BLaER1 (cell line): ENCODE measurements around the gene MORF4L2.
A peak's percentile ranks its signal among the peaks of the same experiment; 100 is the strongest.
"Not testable (repeated sequence)": the region's sequence is repeated elsewhere in the genome, so short reads cannot be mapped to it uniquely, and the experiment has no call there.

Experiments used
- H3K27ac ChIP-seq: shearing (Covaris generic); formaldehyde crosslinking; 2 replicates; pipeline ENCODE4 v1.8.1; 2022
- H3K27me3 ChIP-seq: shearing (Covaris generic); formaldehyde crosslinking; 2 replicates; pipeline ENCODE4 v1.8.1; 2022
- H3K36me3 ChIP-seq: shearing (Covaris generic); formaldehyde crosslinking; 2 replicates; pipeline ENCODE4 v1.8.1; 2022
- H3K4me1 ChIP-seq: shearing (Covaris generic); formaldehyde crosslinking; 2 replicates; pipeline ENCODE4 v1.8.1; 2022
- H3K4me2 ChIP-seq: shearing (Covaris generic); formaldehyde crosslinking; 2 replicates; pipeline ENCODE4 v1.8.1; 2022
- H3K4me3 ChIP-seq: shearing (Covaris generic); formaldehyde crosslinking; 2 replicates; pipeline ENCODE4 v1.8.1; 2022
- H3K9ac ChIP-seq: shearing (Covaris generic); formaldehyde crosslinking; 2 replicates; pipeline ENCODE4 v1.8.1; 2022
- H3K9me3 ChIP-seq: shearing (Covaris generic); formaldehyde crosslinking; 2 replicates; pipeline ENCODE4 v1.8.1; 2022
- H4K20me1 ChIP-seq: shearing (Covaris generic); formaldehyde crosslinking; 2 replicates; pipeline ENCODE4 v1.8.1; 2022
- Cebpa-rat ChIP-seq: shearing (Covaris generic); IDR thresholded peaks from 2 replicates; pipeline ENCODE4 v1.8.1; 2022

Gene MORF4L2

DNA sequence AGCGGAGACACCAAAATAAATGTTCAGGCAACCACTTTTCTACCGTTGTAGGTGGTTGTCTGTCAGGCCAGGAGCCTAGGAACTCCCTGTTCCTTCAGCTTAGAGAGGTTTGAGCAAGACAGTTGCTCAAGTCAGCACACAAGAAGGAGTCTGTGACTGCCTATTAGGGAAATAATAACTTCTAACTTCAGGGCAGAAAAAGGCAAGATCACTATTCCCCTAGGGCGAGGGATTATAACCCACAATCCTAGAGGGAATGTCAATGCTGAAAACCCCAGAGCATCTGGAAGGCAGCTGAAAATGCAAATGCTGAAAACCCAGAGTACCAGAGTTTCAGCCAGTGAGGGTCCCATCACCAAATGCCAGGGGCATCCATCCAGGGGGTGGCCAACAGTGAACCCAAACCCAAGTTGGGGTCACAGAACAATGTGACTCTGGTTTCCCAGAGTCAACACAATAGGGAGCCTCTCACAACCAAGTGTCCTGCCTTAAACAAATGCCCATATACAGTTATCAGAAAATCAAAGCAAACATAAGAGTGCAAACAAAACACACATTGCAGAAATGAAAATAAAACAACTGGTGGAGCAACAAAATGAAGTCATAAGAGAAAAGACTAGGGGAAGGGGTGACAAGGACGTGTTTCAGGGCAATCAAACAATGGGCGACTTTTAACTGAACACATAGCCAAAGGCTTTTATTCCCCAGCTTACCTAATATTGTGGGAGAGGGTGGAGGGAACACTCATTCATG, 27.6 kb downstream of the MORF4L2 start:
- H3K4me3 ChIP-seq: no peak overlapping the region
- H3K4me1 ChIP-seq: peaks cover 5% of the 10 kb centered on the region; the same call in 1 of the 2 replicates
- H3K9me3 ChIP-seq: no peaks in the 10 kb centered on the region
- H3K27me3 ChIP-seq: no peaks in the 10 kb centered on the region
- H3K4me2 ChIP-seq: no peak overlapping the region
- H3K36me3 ChIP-seq: no peaks in the 10 kb centered on the region
- no peaks in the 10 kb centered on the region for H4K20me1 ChIP-seq
- H3K9ac ChIP-seq: no peak overlapping the region
- no peak overlapping the region for H3K27ac ChIP-seq
- TF ChIP-seq Cebpa-rat: no peak

DNA sequence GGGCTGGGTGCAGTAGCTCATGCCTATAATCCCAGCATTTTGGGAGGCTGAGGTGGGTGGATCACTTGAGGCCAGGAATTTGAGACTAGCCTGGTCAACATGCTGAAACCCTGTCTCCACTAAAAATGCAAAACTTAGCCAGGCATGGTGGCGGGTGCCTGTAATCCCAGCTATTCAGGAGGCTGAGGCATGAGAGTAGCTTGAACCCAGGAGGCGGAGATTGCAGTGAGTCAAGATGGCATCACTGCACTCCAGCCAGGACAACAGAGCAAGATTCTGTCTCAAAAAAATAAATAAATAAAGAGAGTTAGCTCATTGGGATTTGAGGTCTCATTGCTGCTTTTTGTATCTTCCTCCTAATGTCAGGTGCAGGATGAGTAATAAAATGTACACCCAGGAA, 29.4 kb downstream of the MORF4L2 start:
- H3K4me1 ChIP-seq, H3K4me2 ChIP-seq, H3K27me3 ChIP-seq, H3K27ac ChIP-seq, H3K9me3 ChIP-seq, H3K9ac ChIP-seq, H3K36me3 ChIP-seq, H3K4me3 ChIP-seq, H4K20me1 ChIP-seq: not testable (repeated sequence)

DNA sequence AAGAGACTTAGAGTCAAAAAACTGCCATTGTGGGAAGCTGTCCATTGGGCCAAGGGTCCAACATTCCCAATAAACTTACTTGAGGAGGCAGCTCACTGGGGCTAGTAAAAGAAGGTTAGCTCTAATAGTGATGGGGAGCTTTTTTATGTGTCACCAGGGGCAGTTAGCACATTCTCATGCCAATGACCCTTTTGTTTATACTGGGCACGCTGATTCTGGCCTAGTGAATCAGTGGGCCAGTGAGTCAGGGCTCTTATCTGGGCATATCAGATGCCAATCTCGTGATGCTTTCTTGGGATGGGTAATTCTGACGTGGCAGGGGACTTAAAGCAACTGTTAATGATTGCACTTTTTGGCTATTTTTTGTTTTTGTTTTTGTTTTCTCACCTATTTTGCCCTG, 29.9 kb downstream of the MORF4L2 start:
- no peaks in the 10 kb centered on the region for H3K9me3 ChIP-seq
- H3K27ac ChIP-seq: no peak overlapping the region
- no peak for TF ChIP-seq Cebpa-rat
- no peak overlapping the region for H3K9ac ChIP-seq
- peaks cover 5% of the 10 kb centered on the region; the same call in 1 of the 2 replicates for H3K4me1 ChIP-seq
- no peaks in the 10 kb centered on the region for H3K36me3 ChIP-seq
- no peaks in the 10 kb centered on the region for H4K20me1 ChIP-seq
- H3K27me3 ChIP-seq: no peaks in the 10 kb centered on the region
- no peak overlapping the region for H3K4me2 ChIP-seq
- no peak overlapping the region for H3K4me3 ChIP-seq

DNA sequence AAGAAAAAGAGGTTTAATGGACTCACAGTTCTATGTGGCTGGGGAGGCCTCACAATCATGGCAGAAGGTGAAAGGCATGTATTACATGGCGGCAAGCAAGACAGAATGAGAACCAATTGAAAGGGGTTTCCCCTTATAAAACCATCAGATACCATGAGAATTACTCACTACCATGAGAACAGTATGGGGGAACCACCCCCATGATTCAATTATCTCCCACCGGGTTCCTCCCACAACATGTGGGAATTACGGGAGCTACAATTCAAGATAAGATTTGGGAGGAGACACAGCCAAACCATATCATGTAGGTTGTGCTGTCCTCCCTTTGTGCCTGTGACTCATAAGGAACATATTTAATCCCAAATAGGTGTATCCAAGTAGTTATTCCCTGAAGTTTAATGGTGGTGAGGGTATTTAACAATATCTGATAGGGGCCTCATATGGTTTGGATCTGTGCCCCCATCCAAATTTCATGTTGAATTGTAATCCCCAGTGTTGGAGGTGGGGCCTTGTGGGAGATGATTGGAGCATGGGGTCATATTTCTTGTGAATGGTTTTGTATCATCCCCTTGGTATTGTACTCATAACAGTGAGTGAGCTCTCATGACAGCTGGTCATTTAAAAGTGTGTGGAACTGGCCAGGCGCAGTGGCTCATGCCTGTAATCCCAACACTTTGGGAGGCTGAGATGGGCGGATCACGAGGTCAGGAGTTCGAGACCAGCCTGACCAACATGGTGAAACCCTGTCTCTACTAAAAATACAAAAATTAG, 31.1 kb downstream of the MORF4L2 start:
- H3K4me2 ChIP-seq: 0 out of 2 replicates have a peak overlapping the region, but pooled peaks have one; percentile 26
- not testable (repeated sequence) for H3K27ac ChIP-seq, H3K9me3 ChIP-seq, H4K20me1 ChIP-seq, H3K36me3 ChIP-seq, H3K4me1 ChIP-seq, H3K9ac ChIP-seq, H3K27me3 ChIP-seq, H3K4me3 ChIP-seq

DNA sequence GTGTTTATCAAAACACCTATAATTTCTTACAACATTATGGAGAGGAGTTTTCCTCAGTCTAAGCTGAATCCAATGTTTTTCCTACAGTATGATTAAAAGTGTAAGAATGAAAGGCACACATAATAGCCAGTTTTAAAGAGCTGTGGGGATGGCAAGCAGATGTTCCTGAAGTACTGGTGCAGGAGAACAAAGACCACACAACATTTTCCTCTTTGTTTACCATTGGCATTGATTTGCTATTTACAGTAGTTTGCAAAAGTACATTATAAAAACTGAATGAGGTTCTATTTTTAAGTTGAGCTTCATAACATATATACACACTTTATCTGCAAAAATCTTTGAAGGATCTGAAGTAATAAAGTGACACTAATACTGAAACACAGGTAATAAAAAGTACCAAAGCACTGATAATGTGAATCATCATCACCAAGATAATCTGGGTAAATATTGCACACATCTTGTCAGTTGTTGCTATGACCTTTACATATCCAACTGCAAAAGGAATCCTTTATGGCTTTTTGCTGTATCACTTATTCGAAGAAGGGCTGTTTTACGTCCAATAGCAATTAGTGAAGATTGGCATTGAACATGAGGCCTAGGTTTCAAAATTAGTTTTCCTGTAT, 35.2 kb downstream of the MORF4L2 start:
- Histone ChIP-seq H3K4me1 (peaks cover 5% of the 10 kb centered on the region; the same call in 1 of the 2 replicates), H4K20me1 (no peaks in the 10 kb centered on the region), H3K36me3 (no peaks in the 10 kb centered on the region), H3K27ac (no peak overlapping the region), H3K4me3 (no peak overlapping the region), H3K9ac (no peak overlapping the region), H3K4me2 (no peak overlapping the region), H3K9me3 (no peaks in the 10 kb centered on the region; the same call in 1 of the 2 replicates), H3K27me3 (no peaks in the 10 kb centered on the region)
- TF ChIP-seq Cebpa-rat: no peak

DNA sequence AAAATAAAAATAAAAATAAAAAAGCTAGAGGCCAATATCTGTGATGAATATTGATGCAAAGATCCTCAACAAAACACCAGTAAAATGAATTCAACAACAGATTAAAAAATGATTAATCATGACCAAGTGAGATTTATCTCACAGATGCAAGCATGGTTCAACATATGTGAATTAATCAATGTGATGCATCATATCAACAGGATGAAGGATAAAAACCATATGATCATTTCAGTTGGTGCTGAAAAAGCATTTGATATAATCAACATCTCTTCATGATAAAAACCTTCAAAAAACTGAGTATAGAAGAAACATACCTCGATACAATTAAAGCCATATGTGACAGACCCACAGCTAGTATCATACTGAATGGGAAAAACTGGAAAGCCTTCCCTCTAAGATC, 38.9 kb downstream of the MORF4L2 start:
- no peaks in the 10 kb centered on the region for H4K20me1 ChIP-seq
- no peaks in the 10 kb centered on the region; the same call in 1 of the 2 replicates for H3K9me3 ChIP-seq
- no peaks in the 10 kb centered on the region for H3K36me3 ChIP-seq
- no peak overlapping the region for H3K9ac ChIP-seq
- H3K4me3 ChIP-seq: no peak overlapping the region
- TF ChIP-seq Cebpa-rat: no peak
- no peak overlapping the region for H3K27ac ChIP-seq
- no peak overlapping the region for H3K4me2 ChIP-seq
- no peaks in the 10 kb centered on the region for H3K4me1 ChIP-seq
- H3K27me3 ChIP-seq: no peaks in the 10 kb centered on the region

DNA sequence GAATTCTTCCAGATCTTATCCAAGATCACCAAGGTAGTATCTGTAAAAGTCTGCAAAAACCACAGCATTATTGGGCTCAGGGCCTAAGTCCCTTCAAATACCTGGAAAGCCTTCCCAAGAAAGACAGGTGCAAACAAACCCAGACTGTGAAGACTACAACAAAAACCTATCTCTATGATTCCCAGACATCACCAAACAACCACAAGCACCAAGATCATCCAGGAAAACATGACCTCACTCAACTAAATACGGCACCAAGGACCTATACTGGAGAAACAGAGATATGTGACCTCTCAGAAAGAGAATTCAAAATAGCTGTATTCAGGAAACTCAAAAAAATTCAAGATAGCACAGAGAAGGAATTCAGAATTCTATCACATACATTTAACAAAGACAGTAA, 42.4 kb downstream of the MORF4L2 start:
- Histone ChIP-seq H3K9me3 (no peaks in the 10 kb centered on the region; the same call in 1 of the 2 replicates), H3K4me3 (no peak overlapping the region), H3K27me3 (no peaks in the 10 kb centered on the region), H3K9ac (no peak overlapping the region), H3K27ac (no peak overlapping the region), H3K36me3 (no peaks in the 10 kb centered on the region), H3K4me2 (no peak overlapping the region), H4K20me1 (no peaks in the 10 kb centered on the region), H3K4me1 (0 out of 2 replicates have a peak, but pooled peaks cover 1% of the 10 kb centered on the region)
- TF ChIP-seq Cebpa-rat: no peak

DNA sequence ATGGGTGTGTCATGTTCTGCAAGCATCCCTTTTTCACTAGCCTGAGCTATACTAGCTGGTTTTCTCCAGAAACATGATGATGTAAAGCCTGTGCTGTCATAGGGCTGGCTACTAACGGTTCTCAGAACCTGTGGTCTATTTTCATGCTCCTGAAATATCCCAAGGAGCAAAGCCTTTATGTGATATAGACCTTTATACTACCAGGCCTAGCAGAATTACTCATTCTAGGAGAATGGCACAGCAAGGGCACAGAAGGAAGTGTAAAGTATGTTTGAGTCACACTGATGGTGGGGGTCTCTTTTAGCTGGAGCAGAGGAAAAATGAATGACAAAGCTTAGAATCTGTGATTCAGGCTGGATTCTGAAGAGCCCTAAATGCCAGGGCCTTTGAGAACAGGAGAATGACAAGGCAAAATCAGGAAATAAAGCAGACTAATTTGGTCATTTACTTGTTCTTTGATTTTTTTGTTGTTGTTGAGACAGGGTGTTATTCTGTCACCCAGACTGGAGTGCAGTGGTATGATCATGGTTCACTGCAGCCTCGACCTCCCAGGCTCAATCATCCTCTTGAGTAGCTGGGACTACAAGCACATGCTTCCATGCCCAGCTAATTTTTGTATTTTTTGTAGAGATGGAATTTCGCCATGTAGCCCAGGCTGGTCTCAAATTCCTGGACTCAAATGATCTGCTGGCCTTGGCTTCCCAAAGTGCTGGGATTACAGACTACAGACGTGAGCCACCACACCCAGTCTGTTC, 45.9 kb downstream of the MORF4L2 start:
- Histone ChIP-seq H3K27ac (no peak overlapping the region), H3K9me3 (no peaks in the 10 kb centered on the region), H3K4me2 (no peak overlapping the region)

DNA sequence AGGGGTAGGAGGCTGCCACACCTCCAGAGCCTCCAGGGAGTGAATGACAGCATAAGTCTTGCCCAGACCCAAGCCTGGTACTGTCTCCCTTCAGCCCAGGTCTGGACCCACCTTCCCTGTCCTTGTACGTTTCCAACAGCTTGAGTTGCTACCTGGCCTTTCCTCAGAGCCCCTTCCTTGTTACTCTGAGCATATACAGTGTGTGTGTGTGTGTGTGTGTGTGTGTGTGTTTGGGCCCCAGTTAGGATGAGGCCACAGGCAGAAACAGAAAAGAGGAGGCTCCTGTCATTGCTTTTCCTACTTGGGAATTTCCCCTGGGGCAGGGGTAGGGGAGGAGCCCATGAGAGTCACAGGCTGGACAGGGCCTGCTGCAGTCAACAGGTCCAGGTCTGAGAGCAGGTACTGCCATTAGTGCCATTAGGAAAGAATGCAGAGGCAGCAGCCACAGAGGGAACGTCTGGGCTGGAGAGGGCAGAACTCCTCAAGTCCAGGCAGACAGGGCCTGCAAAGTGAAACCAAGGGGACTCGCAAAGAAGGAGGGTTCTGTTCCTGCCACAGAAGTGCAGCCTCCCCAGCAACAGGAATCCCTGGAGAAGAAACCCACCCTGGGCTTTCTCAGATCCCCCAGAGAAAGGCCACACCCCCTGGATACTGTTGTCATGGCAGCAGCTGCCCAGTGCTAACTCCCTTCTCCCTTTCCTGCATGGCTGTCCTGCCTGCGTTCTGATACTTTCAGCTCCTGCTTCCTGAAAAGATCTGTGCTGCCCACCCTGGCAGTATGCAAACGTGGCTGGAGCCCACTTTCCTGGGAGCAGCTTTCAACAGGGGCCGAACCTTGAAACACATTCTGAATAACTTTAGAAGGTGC, 47.8 kb downstream of the MORF4L2 start:
- not testable (repeated sequence) for H3K4me3 ChIP-seq, H3K27ac ChIP-seq, H4K20me1 ChIP-seq, H3K9ac ChIP-seq, H3K4me1 ChIP-seq, H3K9me3 ChIP-seq, H3K36me3 ChIP-seq, H3K27me3 ChIP-seq
- H3K4me2 ChIP-seq: peak overlapping the region; percentile 17; the same call in 1 of the 2 replicates

More for the DNA sequence above, 45.9 kb downstream of the MORF4L2 start:
- Histone ChIP-seq H3K9ac (no peak overlapping the region), H3K4me1 (0 out of 2 replicates have a peak, but pooled peaks cover 5% of the 10 kb centered on the region), H3K36me3 (no peaks in the 10 kb centered on the region), H3K4me3 (no peak overlapping the region), H3K27me3 (no peaks in the 10 kb centered on the region), H4K20me1 (no peaks in the 10 kb centered on the region)
- no peak for TF ChIP-seq Cebpa-rat
